ENCODE measurements around the gene ASPG.
A peak's percentile ranks its signal among the peaks of the same experiment; 100 is the strongest.

The ASPG gene

GRCh38 chr14:104103446-104104075 lies 18.1 kb downstream of the ASPG start:
- TF ChIP-seq, protein P1, sequence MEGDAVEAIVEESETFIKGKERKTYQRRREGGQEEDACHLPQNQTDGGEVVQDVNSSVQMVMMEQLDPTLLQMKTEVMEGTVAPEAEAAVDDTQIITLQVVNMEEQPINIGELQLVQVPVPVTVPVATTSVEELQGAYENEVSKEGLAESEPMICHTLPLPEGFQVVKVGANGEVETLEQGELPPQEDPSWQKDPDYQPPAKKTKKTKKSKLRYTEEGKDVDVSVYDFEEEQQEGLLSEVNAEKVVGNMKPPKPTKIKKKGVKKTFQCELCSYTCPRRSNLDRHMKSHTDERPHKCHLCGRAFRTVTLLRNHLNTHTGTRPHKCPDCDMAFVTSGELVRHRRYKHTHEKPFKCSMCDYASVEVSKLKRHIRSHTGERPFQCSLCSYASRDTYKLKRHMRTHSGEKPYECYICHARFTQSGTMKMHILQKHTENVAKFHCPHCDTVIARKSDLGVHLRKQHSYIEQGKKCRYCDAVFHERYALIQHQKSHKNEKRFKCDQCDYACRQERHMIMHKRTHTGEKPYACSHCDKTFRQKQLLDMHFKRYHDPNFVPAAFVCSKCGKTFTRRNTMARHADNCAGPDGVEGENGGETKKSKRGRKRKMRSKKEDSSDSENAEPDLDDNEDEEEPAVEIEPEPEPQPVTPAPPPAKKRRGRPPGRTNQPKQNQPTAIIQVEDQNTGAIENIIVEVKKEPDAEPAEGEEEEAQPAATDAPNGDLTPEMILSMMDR (IDR thresholded peaks at IDR 0.05; ENCODE audit: low read depth, low read length): no peak
- H3K4me3 ChIP-seq (ENCODE audit: low read depth, low read length): no peak overlapping the region
- H3K27me3 ChIP-seq (ENCODE audit: insufficient read depth, low read depth, severe bottlenecking): no peaks in the 10 kb centered on the region
- DNase-seq: no peak
- no peak overlapping the region for H3K27ac ChIP-seq
- no peaks in the 10 kb centered on the region for H3K9me3 ChIP-seq (ENCODE audit: severe bottlenecking)
- no peaks in the 10 kb centered on the region for H3K36me3 ChIP-seq

- DNase-seq: peak; percentile 5
- Histone ChIP-seq H3K4me3 (ENCODE audit: low read depth, low read length) (no peak overlapping the region), H3K9me3 (ENCODE audit: severe bottlenecking) (no peaks in the 10 kb centered on the region), H3K27me3 (ENCODE audit: insufficient read depth, low read depth, severe bottlenecking) (no peaks in the 10 kb centered on the region), H3K27ac (no peak overlapping the region), H3K36me3 (no peaks in the 10 kb centered on the region)
- TF ChIP-seq, protein P1 (IDR thresholded peaks at IDR 0.05; ENCODE audit: low read depth, low read length): no peak
Measured at GRCh38 chr14:104104076-104104901, 18.8 kb downstream of the ASPG start.

DNA sequence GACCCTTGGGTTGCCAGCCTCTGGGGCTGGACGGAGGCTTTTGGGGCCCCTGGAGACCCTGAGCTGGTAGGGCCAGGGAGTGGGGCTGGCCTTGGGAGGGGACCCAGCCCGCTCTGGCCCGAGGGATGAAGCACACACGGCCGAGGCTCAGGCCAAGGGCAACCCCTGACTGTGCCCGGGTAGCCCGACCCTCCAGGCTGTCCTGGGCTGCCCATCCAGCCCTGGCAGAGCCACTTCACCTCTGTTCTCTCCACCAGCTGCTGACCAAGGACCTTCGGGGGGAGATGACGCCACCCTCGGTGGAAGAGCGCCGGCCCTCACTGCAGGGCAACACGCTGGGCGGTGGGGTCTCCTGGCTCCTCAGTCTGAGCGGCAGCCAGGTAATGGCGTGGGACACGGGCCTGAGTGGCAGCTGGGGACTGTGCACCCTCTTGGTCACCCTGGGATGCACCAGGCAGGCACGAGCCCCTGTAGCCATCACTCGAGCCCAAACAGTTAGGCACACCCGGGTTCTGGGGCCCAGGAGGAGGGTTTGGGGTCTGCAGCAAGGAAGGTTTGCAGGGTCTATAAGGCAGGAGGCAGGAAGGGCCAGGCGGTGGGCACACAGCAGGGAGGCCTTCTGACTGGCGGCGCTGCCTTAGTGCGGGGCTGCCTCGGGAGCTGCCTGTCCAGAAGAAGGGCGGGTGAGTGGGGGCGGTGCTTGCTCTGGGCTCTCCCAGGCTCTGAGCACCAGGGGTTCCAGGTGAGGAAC lies 19.7 kb downstream of the ASPG start:
- TF ChIP-seq, protein P1 (IDR thresholded peaks at IDR 0.05; ENCODE audit: low read depth, low read length): no peak
- Histone ChIP-seq H3K27ac (no peak overlapping the region), H3K36me3 (no peaks in the 10 kb centered on the region), H3K4me3 (ENCODE audit: low read depth, low read length) (no peak overlapping the region), H3K9me3 (ENCODE audit: severe bottlenecking) (no peaks in the 10 kb centered on the region), H3K27me3 (ENCODE audit: insufficient read depth, low read depth, severe bottlenecking) (no peaks in the 10 kb centered on the region)
- peak; percentile 12 for DNase-seq

DNA sequence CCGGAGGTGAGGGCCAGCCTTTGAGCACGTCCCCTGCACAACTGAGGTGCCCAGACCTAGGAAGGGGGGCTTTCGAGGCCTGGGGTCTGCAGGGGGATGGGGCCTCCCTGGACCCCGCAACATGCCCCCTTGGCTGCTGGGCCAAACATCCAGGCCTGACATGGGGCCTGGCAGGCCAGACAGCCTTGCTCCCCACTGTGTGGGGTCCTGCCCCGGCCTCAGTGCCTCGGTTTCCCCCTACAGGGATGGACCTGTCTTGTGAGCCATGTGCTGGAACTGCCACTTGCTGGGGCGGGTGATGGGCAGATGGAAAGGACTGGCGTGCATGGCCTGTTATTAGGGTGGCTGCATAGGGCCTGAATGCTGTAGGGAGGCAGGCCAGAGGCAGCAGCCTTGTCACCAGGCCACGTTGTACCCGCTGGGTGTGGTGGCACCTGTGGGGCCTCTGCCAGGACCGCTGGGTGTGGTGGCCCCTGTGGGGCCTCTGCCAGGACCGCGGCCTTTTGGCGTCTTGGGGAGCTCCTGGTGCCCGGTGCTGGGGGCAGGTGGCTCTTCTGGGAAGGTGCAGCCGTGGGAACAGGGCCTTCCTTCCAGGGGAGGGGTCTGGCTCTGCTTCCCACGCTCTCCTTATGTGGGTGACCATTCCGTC lies 20.4 kb downstream of the ASPG start:
- H3K27me3 ChIP-seq (ENCODE audit: insufficient read depth, low read depth, severe bottlenecking): no peaks in the 10 kb centered on the region
- no peak for DNase-seq

DNA sequence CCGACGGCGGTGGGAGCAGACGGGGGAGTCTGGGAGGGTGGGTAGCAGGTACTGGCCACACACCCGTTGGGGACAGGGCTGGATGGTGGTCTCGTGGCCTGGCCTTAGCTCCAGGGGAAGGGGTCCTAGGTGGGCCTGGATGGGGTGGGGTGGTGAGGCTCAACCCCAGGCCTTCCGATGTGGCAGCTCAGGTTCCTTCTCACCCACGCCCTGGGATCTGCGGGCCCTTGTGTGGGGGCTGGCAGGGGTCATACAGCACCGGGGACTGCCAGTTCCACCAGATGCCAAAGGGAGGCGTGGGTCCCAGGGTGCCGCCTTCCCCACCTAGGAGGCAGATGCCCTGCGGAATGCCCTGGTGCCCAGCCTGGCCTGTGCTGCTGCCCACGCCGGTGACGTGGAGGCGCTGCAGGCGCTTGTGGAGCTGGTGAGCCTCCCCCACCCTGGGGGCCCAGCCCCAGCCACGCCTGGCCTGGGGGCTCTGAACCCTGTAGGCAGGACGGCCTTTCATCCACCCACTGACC lies 21.0 kb downstream of the ASPG start:
- H3K4me3 ChIP-seq (ENCODE audit: low read depth, low read length): no peak overlapping the region
- no peaks in the 10 kb centered on the region for H3K27me3 ChIP-seq (ENCODE audit: insufficient read depth, low read depth, severe bottlenecking)
- H3K36me3 ChIP-seq: no peaks in the 10 kb centered on the region
- H3K9me3 ChIP-seq (ENCODE audit: severe bottlenecking): no peaks in the 10 kb centered on the region
- H3K27ac ChIP-seq: no peak overlapping the region
- TF ChIP-seq, protein P1 (IDR thresholded peaks at IDR 0.05; ENCODE audit: low read depth, low read length): no peak
- DNase-seq: peak; percentile 5

More for the DNA sequence above, 20.4 kb downstream of the ASPG start:
- no peaks in the 10 kb centered on the region for H3K36me3 ChIP-seq
- TF ChIP-seq, protein P1 (IDR thresholded peaks at IDR 0.05; ENCODE audit: low read depth, low read length): no peak
- no peak overlapping the region for H3K27ac ChIP-seq
- H3K4me3 ChIP-seq (ENCODE audit: low read depth, low read length): no peak overlapping the region
- H3K9me3 ChIP-seq (ENCODE audit: severe bottlenecking): no peaks in the 10 kb centered on the region

Data from WERI-Rb-1 (cell line).